Measurements from ENCODE around the gene FGF14.

GRCh38 chr13:101673360-101674105, 728.3 kb downstream of the FGF14 start:
- TF ChIP-seq POLR2A (IDR thresholded peaks at IDR 0.05; ENCODE audit: low read depth, low read length) (no peak), CTCF (conservative IDR thresholded peaks at IDR 0.05; ENCODE audit: low read depth, low read length) (no peak), FOS (IDR thresholded peaks at IDR 0.05; ENCODE audit: low read depth, low read length) (no peak), RAD21 (IDR thresholded peaks at IDR 0.05; ENCODE audit: low read length) (no peak), CEBPB (IDR thresholded peaks at IDR 0.05; ENCODE audit: low read depth, low read length) (no peak), RCOR1 (IDR thresholded peaks at IDR 0.05; ENCODE audit: insufficient replicate concordance, low read length) (no peak), USF2 (IDR thresholded peaks at IDR 0.05; ENCODE audit: low read depth, low read length) (no peak), ELK1 (IDR thresholded peaks at IDR 0.05; ENCODE audit: borderline replicate concordance, low read depth, low read length) (no peak)

All from IMR-90 (cell line).